H1 (cell line): Measurements from ENCODE around the gene TP53RK.

Source experiments
- CEBPB ChIP-seq: IDR thresholded peaks from 2 replicates; pipeline ENCODE4 v1.6.1; 2012; ENCODE audit warnings: low read depth, low read length
- CHD1 ChIP-seq: IDR thresholded peaks from 2 replicates; pipeline ENCODE4 v1.6.1; 2012; ENCODE audit warnings: low read depth, low read length, improper control_type of control experiment
- EZH2 ChIP-seq: fragments of 200-600 bp; sonication (generic); IDR thresholded peaks from 2 replicates; pipeline ENCODE4 v1.7.1; 2012; ENCODE audit warnings: low read depth, mild to moderate bottlenecking, moderate library complexity, low read length, inconsistent platforms; ENCODE audit not compliant: severe bottlenecking
- GABPA ChIP-seq: IDR thresholded peaks from 2 replicates; pipeline ENCODE4 v1.6.1; 2011; ENCODE audit warnings: mild to moderate bottlenecking, low read length, moderate library complexity, borderline replicate concordance; ENCODE audit not compliant: insufficient read depth
- GTF2F1 ChIP-seq: IDR thresholded peaks from 2 replicates; pipeline ENCODE4 v1.6.1; 2012; ENCODE audit warnings: low read depth, low read length, improper control_type of control experiment, borderline replicate concordance
- NRF1 ChIP-seq: IDR thresholded peaks from 2 replicates; pipeline ENCODE4 v1.6.1; 2011; ENCODE audit warnings: mild to moderate bottlenecking, low read depth, low read length, improper control_type of control experiment
- SIN3A ChIP-seq, 2 experiments: IDR thresholded peaks in 1 of 2; conservative IDR thresholded peaks in 1 of 2; 2 replicates each; pipeline ENCODE4 v1.6.1; 2011 to 2012; ENCODE audit warnings: low read length in 2 of 2, improper control_type of control experiment in 1 of 2, low read depth in 1 of 2, mild to moderate bottlenecking in 1 of 2
- TCF12 ChIP-seq: IDR thresholded peaks from 2 replicates; pipeline ENCODE4 v1.6.1; 2011; ENCODE audit warnings: low read depth, mild to moderate bottlenecking, low read length
- TF ChIP-seq, protein P1 (sequence below), 3 experiments: IDR thresholded peaks; 1 replicate in 2 of 3; 2 replicates in 1 of 3; pipeline versions ENCODE4 v1.5.1 to v1.6.1; 2011; ENCODE audit warnings: low read length in 3 of 3, mild to moderate bottlenecking in 3 of 3, inconsistent platforms in 2 of 3, low read depth in 1 of 3, moderate library complexity in 1 of 3; ENCODE audit not compliant: insufficient read depth in 1 of 3; ENCODE audit errors: control extremely low read depth in 1 of 3

DNA sequence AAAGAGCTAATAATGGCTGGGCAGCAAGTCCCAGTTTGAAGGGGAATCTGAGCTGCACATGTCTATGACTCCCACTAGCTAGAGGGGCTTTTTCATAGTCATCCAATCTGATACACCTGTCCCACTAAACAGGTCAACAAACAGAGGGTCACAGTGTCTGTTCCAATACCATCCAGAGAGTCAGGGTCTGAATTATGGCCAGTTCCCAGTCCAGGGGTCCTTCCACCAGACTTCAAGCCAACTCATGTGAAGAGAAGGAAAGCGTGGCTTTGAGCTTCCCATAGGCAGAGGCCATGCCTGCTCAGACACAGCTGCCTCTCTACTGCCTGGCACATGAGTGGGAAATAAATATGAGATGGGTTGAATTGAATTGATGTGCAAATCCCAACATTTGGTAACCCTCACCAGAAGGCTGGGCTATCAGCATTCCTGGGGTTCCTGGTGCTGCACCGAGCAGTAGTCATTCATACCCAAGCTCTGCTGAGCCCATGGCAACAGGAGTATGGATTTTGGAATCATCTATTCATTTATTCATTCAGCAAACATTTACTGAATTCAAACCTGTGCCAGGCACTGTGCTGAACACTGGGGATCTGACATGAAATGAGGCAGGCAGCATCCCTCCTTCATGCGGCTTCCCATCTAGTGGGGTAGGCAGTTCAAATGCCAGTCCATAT is 17.2 kb downstream of the TP53RK start:
- TF ChIP-seq SIN3A (conservative IDR thresholded peaks at IDR 0.05 in 1 of 2, IDR thresholded peaks at IDR 0.05 in 1 of 2; ENCODE audit: low read depth in 1 of 2, low read length in 2 of 2) (no peak), CHD1 (no peak), NRF1 (no peak), GTF2F1 (no peak), CEBPB (no peak), TCF12 (no peak), EZH2 (no peak), GABPA (no peak)
- TF ChIP-seq, protein P1, sequence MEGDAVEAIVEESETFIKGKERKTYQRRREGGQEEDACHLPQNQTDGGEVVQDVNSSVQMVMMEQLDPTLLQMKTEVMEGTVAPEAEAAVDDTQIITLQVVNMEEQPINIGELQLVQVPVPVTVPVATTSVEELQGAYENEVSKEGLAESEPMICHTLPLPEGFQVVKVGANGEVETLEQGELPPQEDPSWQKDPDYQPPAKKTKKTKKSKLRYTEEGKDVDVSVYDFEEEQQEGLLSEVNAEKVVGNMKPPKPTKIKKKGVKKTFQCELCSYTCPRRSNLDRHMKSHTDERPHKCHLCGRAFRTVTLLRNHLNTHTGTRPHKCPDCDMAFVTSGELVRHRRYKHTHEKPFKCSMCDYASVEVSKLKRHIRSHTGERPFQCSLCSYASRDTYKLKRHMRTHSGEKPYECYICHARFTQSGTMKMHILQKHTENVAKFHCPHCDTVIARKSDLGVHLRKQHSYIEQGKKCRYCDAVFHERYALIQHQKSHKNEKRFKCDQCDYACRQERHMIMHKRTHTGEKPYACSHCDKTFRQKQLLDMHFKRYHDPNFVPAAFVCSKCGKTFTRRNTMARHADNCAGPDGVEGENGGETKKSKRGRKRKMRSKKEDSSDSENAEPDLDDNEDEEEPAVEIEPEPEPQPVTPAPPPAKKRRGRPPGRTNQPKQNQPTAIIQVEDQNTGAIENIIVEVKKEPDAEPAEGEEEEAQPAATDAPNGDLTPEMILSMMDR (IDR thresholded peaks at IDR 0.05; ENCODE audit: control extremely low read depth in 1 of 3, insufficient read depth in 1 of 3, low read depth in 1 of 3, low read length in 3 of 3): no peak
